ENCODE measurements around the gene EPS8.
"Not testable (repeated sequence)": the region's sequence is repeated elsewhere in the genome, so short reads cannot be mapped to it uniquely, and the experiment has no call there.

The EPS8 gene

GRCh38 chr12:15620741-15621539, 168.2 kb downstream of the EPS8 start:
- no peaks in the 10 kb centered on the region for H3F3A ChIP-seq (ENCODE audit: low read depth)
- H4K20me1 ChIP-seq (ENCODE audit: insufficient read depth, low read length, poor library complexity, severe bottlenecking) = no peaks in the 10 kb centered on the region
- H3K27me3 ChIP-seq (ENCODE audit: insufficient read depth, low read length, poor library complexity, severe bottlenecking) = no peaks in the 10 kb centered on the region
- H3K36me3 ChIP-seq (ENCODE audit: insufficient read depth, low read length) = no peaks in the 10 kb centered on the region
- no peak overlapping the region for H3K9ac ChIP-seq (ENCODE audit: low read depth, low read length, poor library complexity, severe bottlenecking)
- no peak overlapping the region for H3K4me3 ChIP-seq (ENCODE audit: low read length, poor library complexity, severe bottlenecking)
- TF ChIP-seq CTCF (conservative IDR thresholded peaks at IDR 0.05; ENCODE audit: low read length) (no peak), EZH2phosphoT487 (IDR thresholded peaks at IDR 0.05; ENCODE audit: borderline replicate concordance) (no peak)
- no peaks in the 10 kb centered on the region for H3K9me2 ChIP-seq (replicated peaks; ENCODE audit: low read depth, low read length)
- H2AFZ ChIP-seq (ENCODE audit: low read length) = no peak overlapping the region
- H3K9me3 ChIP-seq (ENCODE audit: insufficient read depth, low read depth, low read length) = 0 out of 2 replicates have a peak, but pooled peaks cover 3% of the 10 kb centered on the region
- H3K4me1 ChIP-seq (ENCODE audit: insufficient read depth, low read length, poor library complexity, severe bottlenecking) = no peaks in the 10 kb centered on the region
- no peak overlapping the region for H3K4me2 ChIP-seq (ENCODE audit: low read depth, low read length, poor library complexity, severe bottlenecking)
- no peaks in the 10 kb centered on the region for H3K79me2 ChIP-seq (ENCODE audit: insufficient read depth, low read length)

DNA sequence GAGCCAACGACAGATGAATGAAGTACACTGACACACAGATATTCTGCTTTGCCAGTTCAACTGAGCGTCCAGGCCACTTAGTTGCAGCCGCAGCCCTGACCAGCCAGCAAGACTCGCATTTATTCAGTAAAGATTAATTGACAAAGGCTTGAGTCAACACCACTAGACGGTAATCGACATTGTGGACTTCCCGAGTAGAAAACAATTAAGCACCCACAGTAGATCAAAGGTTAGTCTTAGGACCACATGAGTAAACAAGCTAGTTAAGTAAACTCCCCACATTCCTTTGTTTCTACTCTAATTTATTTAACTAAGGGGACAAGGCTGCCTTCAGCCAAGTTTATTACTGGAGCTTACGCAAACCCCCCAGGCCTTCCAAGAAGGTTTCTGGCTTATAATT, 172.7 kb downstream of the EPS8 start:
- H3K9me2 ChIP-seq (replicated peaks; ENCODE audit: low read depth, low read length); H3K4me3 ChIP-seq (ENCODE audit: low read length, poor library complexity, severe bottlenecking); H2AFZ ChIP-seq (ENCODE audit: low read length); H3K4me2 ChIP-seq (ENCODE audit: low read depth, low read length, poor library complexity, severe bottlenecking); H3K4me1 ChIP-seq (ENCODE audit: insufficient read depth, low read length, poor library complexity, severe bottlenecking); H4K20me1 ChIP-seq (ENCODE audit: insufficient read depth, low read length, poor library complexity, severe bottlenecking); H3K9ac ChIP-seq (ENCODE audit: low read depth, low read length, poor library complexity, severe bottlenecking); H3F3A ChIP-seq (ENCODE audit: low read depth); H3K27me3 ChIP-seq (ENCODE audit: insufficient read depth, low read length, poor library complexity, severe bottlenecking); H3K36me3 ChIP-seq (ENCODE audit: insufficient read depth, low read length); H3K9me3 ChIP-seq (ENCODE audit: insufficient read depth, low read depth, low read length); H3K79me2 ChIP-seq (ENCODE audit: insufficient read depth, low read length): not testable (repeated sequence)

GRCh38 chr12:15613981-15614380, 175.2 kb downstream of the EPS8 start:
- Histone ChIP-seq H2AFZ (ENCODE audit: low read length) (no peak overlapping the region), H3K4me3 (ENCODE audit: low read length, poor library complexity, severe bottlenecking) (no peak overlapping the region), H3K27me3 (ENCODE audit: insufficient read depth, low read length, poor library complexity, severe bottlenecking) (no peaks in the 10 kb centered on the region), H3K9me3 (ENCODE audit: insufficient read depth, low read depth, low read length) (peaks cover 3% of the 10 kb centered on the region; the same call in 1 of the 2 replicates), H3K9ac (ENCODE audit: low read depth, low read length, poor library complexity, severe bottlenecking) (no peak overlapping the region), H3K36me3 (ENCODE audit: insufficient read depth, low read length) (no peaks in the 10 kb centered on the region), H4K20me1 (ENCODE audit: insufficient read depth, low read length, poor library complexity, severe bottlenecking) (no peaks in the 10 kb centered on the region), H3K4me1 (ENCODE audit: insufficient read depth, low read length, poor library complexity, severe bottlenecking) (no peaks in the 10 kb centered on the region), H3K79me2 (ENCODE audit: insufficient read depth, low read length) (no peaks in the 10 kb centered on the region), H3K9me2 (replicated peaks; ENCODE audit: low read depth, low read length) (no peaks in the 10 kb centered on the region), H3F3A (ENCODE audit: low read depth) (no peaks in the 10 kb centered on the region), H3K4me2 (ENCODE audit: low read depth, low read length, poor library complexity, severe bottlenecking) (no peak overlapping the region)
- TF ChIP-seq EZH2phosphoT487 (IDR thresholded peaks at IDR 0.05; ENCODE audit: borderline replicate concordance) (no peak), CTCF (conservative IDR thresholded peaks at IDR 0.05; ENCODE audit: low read length) (no peak)

GRCh38 chr12:15608941-15609340, 180.2 kb downstream of the EPS8 start:
- H3K4me1 ChIP-seq (ENCODE audit: insufficient read depth, low read length, poor library complexity, severe bottlenecking) = no peaks in the 10 kb centered on the region
- H3K9ac ChIP-seq (ENCODE audit: low read depth, low read length, poor library complexity, severe bottlenecking) = no peak overlapping the region
- no peaks in the 10 kb centered on the region; the same call in 1 of the 2 replicates for H3K9me3 ChIP-seq (ENCODE audit: insufficient read depth, low read depth, low read length)
- H4K20me1 ChIP-seq (ENCODE audit: insufficient read depth, low read length, poor library complexity, severe bottlenecking) = no peaks in the 10 kb centered on the region
- no peaks in the 10 kb centered on the region for H3K36me3 ChIP-seq (ENCODE audit: insufficient read depth, low read length)
- no peak overlapping the region for H3K4me2 ChIP-seq (ENCODE audit: low read depth, low read length, poor library complexity, severe bottlenecking)
- H3K9me2 ChIP-seq (replicated peaks; ENCODE audit: low read depth, low read length) = no peaks in the 10 kb centered on the region
- no peak overlapping the region for H2AFZ ChIP-seq (ENCODE audit: low read length)
- H3K4me3 ChIP-seq (ENCODE audit: low read length, poor library complexity, severe bottlenecking) = no peak overlapping the region
- H3K79me2 ChIP-seq (ENCODE audit: insufficient read depth, low read length) = no peaks in the 10 kb centered on the region
- H3F3A ChIP-seq (ENCODE audit: low read depth) = no peaks in the 10 kb centered on the region
- H3K27me3 ChIP-seq (ENCODE audit: insufficient read depth, low read length, poor library complexity, severe bottlenecking) = no peaks in the 10 kb centered on the region
- no peak for TF ChIP-seq EZH2phosphoT487 (IDR thresholded peaks at IDR 0.05; ENCODE audit: borderline replicate concordance)
- TF ChIP-seq CTCF (conservative IDR thresholded peaks at IDR 0.05; ENCODE audit: low read length) = no peak
